UCSD-AML1 (cell line): ENCODE data around the gene RFXANK.

ENCODE experiments used
- DNase-seq: peaks from one replicate; lab custom pipeline; 2025; ENCODE audit not compliant: unreplicated experiment; lab: John Stamatoyannopoulos, UW

RFXANK gene

DNA sequence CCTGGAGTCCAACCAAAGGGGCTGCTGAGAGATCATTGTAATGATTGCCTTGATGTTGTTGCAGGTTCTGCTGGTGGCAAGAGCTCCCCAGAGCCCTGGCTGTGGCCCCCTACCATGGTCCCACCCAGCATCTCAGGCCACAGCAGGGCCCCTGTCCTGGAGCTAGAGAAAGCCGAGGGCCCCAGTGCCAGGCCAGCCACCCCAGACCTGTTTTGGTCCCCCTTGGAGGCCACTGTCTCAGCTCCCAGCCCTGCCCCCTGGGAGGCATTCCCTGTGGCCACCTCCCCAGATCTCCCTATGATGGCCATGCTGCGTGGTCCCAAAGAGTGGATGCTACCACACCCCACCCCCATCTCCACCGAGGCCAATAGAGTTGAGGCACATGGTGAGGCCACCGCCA lies 35.2 kb downstream of the RFXANK start:
- DNase-seq = no peak

- no peak for DNase-seq
Measured at GRCh38 chr19:19229701-19230100, 37.6 kb downstream of the RFXANK start.

GRCh38 chr19:19230999-19231398 lies 38.9 kb downstream of the RFXANK start:
- no peak for DNase-seq

GRCh38 chr19:19232261-19232721 lies 40.2 kb downstream of the RFXANK start:
- DNase-seq = no peak

GRCh38 chr19:19234220-19234816 lies 42.3 kb downstream of the RFXANK start:
- DNase-seq = no peak

- DNase-seq = no peak
Measured at GRCh38 chr19:19236173-19236572, 44.1 kb downstream of the RFXANK start.

DNA sequence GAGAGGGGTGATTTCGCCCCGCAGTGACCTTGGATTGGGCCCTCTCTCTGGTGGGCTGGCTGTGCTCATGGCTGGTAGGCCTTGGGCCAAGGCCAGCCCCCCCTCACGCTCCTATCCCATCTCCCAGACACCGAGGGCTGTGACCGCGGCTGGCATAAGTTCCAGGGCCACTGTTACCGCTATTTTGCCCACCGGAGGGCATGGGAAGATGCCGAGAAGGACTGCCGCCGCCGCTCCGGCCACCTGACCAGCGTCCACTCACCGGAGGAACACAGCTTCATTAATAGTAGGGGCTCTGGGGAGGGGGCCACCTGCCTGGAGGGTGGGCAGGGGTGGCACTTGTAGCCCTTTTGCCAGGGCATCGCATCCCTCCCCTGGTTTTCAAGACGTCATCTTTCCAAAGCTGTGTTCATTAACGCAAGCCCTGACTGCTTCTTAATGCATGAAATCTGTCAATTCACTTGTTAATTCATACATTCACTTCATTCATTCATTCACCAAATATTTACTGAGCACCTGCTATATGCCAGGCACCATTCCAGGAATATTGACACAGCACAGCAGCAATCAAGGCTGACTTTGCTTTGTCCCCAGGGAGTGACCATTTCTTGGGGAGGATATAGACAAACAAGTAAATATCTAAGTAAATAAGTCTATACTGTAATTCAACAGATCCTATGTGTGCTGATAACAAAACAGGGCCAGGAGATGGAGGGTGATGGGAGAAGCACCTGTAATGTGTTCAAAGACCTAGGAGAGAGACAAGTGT lies 46.3 kb downstream of the RFXANK start:
- no peak for DNase-seq

GRCh38 chr19:19239675-19240074 lies 47.6 kb downstream of the RFXANK start:
- no peak for DNase-seq

- DNase-seq = no peak
Measured at GRCh38 chr19:19240476-19240875, 48.4 kb downstream of the RFXANK start.

- no peak for DNase-seq
Measured at GRCh38 chr19:19250196-19250801, 58.2 kb downstream of the RFXANK start.
